Measurements from ENCODE around the gene TMEM63A.

- TF ChIP-seq CTCF (IDR thresholded peaks at IDR 0.05) (no peak), POLR2A (IDR thresholded peaks at IDR 0.05) (no peak)
Measured at GRCh38 chr1:225835856-225836255, 46.3 kb downstream of the TMEM63A start.

All from transverse colon (tissue), 3 donors.